Measurements from ENCODE around the gene ADGRL1. TPM values are rescaled to one million over a fixed set of nuclear protein-coding genes. Genes with fewer than 3 reads are reported as not detected.
"Not testable (repeated sequence)": the region's sequence is repeated elsewhere in the genome, so short reads cannot be mapped to it uniquely, and the experiment has no call there.

Gene ADGRL1
- total and polyA plus RNA-seq, 4 donors, result 0.14 to 1.6 (median 0.53) TPM

- not testable (repeated sequence) for H3K9ac ChIP-seq (ENCODE audit: low read depth in 1 of 2, low read length in 2 of 2); H3K27me3 ChIP-seq (ENCODE audit: control insufficient read depth in 4 of 4, insufficient read depth in 4 of 4, low read length in 3 of 4); H3K9me3 ChIP-seq (ENCODE audit: control insufficient read depth in 4 of 4, low read length in 3 of 4); H3K36me3 ChIP-seq (ENCODE audit: control insufficient read depth in 4 of 4, insufficient read depth in 3 of 4, low read depth in 1 of 4, low read length in 3 of 4); H3K4me3 ChIP-seq (ENCODE audit: low read depth in 1 of 3, low read length in 3 of 3); DNase-seq (ENCODE audit: low spot score); H3K27ac ChIP-seq (ENCODE audit: low read depth in 1 of 2, low read length in 2 of 2); H3K4me1 ChIP-seq (ENCODE audit: control insufficient read depth in 4 of 4, insufficient read depth in 4 of 4, low read length in 3 of 4)
- WGBS, result 58% methylated on average over 6 of the region's 6 CpGs
These were observed 41.2 kb upstream of the ADGRL1 start for GRCh38 chr19:14247205-14247547.

GRCh38 chr19:14244393-14244792 lies 38.4 kb upstream of the ADGRL1 start:
- DNase-seq (ENCODE audit: low spot score); H3K27me3 ChIP-seq (ENCODE audit: control insufficient read depth in 4 of 4, insufficient read depth in 4 of 4, low read length in 3 of 4); H3K4me3 ChIP-seq (ENCODE audit: low read depth in 1 of 3, low read length in 3 of 3); H3K4me1 ChIP-seq (ENCODE audit: control insufficient read depth in 4 of 4, insufficient read depth in 4 of 4, low read length in 3 of 4); H3K9ac ChIP-seq (ENCODE audit: low read depth in 1 of 2, low read length in 2 of 2); H3K27ac ChIP-seq (ENCODE audit: low read depth in 1 of 2, low read length in 2 of 2); H3K36me3 ChIP-seq (ENCODE audit: control insufficient read depth in 4 of 4, insufficient read depth in 3 of 4, low read depth in 1 of 4, low read length in 3 of 4); H3K9me3 ChIP-seq (ENCODE audit: control insufficient read depth in 4 of 4, low read length in 3 of 4): not testable (repeated sequence)
- 85% methylated on average over 5 of the region's 5 CpGs for WGBS

GRCh38 chr19:14243718-14244117 lies 37.7 kb upstream of the ADGRL1 start:
- WGBS, result 85% methylated on average over 12 of the region's 12 CpGs
- H3K4me1 ChIP-seq (ENCODE audit: control insufficient read depth in 4 of 4, insufficient read depth in 4 of 4, low read length in 3 of 4); H3K27me3 ChIP-seq (ENCODE audit: control insufficient read depth in 4 of 4, insufficient read depth in 4 of 4, low read length in 3 of 4); H3K36me3 ChIP-seq (ENCODE audit: control insufficient read depth in 4 of 4, insufficient read depth in 3 of 4, low read depth in 1 of 4, low read length in 3 of 4); H3K9ac ChIP-seq (ENCODE audit: low read depth in 1 of 2, low read length in 2 of 2); H3K9me3 ChIP-seq (ENCODE audit: control insufficient read depth in 4 of 4, low read length in 3 of 4); H3K4me3 ChIP-seq (ENCODE audit: low read depth in 1 of 3, low read length in 3 of 3); H3K27ac ChIP-seq (ENCODE audit: low read depth in 1 of 2, low read length in 2 of 2); DNase-seq (ENCODE audit: low spot score): not testable (repeated sequence)

GRCh38 chr19:14237014-14237941 lies 31.3 kb upstream of the ADGRL1 start:
- WGBS, result 71% methylated on average over 5 of the region's 5 CpGs
- no peak for DNase-seq (ENCODE audit: low spot score)
- Histone ChIP-seq H3K4me3 (ENCODE audit: low read depth in 1 of 3, low read length in 3 of 3) (no peak overlapping the region), H3K27me3 (ENCODE audit: control insufficient read depth in 4 of 4, insufficient read depth in 4 of 4, low read length in 3 of 4) (no peaks in the 10 kb centered on the region), H3K27ac (ENCODE audit: low read depth in 1 of 2, low read length in 2 of 2) (no peak overlapping the region), H3K36me3 (ENCODE audit: control insufficient read depth in 4 of 4, insufficient read depth in 3 of 4, low read depth in 1 of 4, low read length in 3 of 4) (no peaks in the 10 kb centered on the region), H3K9me3 (ENCODE audit: control insufficient read depth in 4 of 4, low read length in 3 of 4) (peaks cover 0 to 4% (median 1%) of the 10 kb centered on the region in 4 donors), H3K4me1 (ENCODE audit: control insufficient read depth in 4 of 4, insufficient read depth in 4 of 4, low read length in 3 of 4) (no peaks in the 10 kb centered on the region), H3K9ac (ENCODE audit: low read depth in 1 of 2, low read length in 2 of 2) (no peak overlapping the region)
- TF ChIP-seq EGR1 (IDR thresholded peaks at IDR 0.05; ENCODE audit: low read depth in 2 of 2) (no peak), RXRA (IDR thresholded peaks at IDR 0.05) (no peak), SP1 (IDR thresholded peaks at IDR 0.05) (no peak), REST (IDR thresholded peaks at IDR 0.05) (no peak), HNF4A (conservative IDR thresholded peaks at IDR 0.05) (no peak), GABPA (IDR thresholded peaks at IDR 0.05 in 1 of 2, conservative IDR thresholded peaks at IDR 0.05 in 1 of 2) (no peak), FOXA1 (IDR thresholded peaks at IDR 0.05) (no peak), TAF1 (conservative IDR thresholded peaks at IDR 0.05) (no peak), ATF3 (IDR thresholded peaks at IDR 0.05) (no peak), MAX (IDR thresholded peaks at IDR 0.05) (no peak), CTCF (IDR thresholded peaks at IDR 0.05; ENCODE audit: low read depth, low read length, missing input control) (no peak), FOXA2 (IDR thresholded peaks at IDR 0.05) (no peak), ZBTB33 (IDR thresholded peaks at IDR 0.05) (no peak), HNF4G (IDR thresholded peaks at IDR 0.05) (no peak)
